Activated CD8-positive, alpha-beta memory T cell treated with anti-CD3 and anti-CD28 coated beads for 24 hours (primary cell): ENCODE data around the gene POLN.
"Not testable (repeated sequence)": the region's sequence is repeated elsewhere in the genome, so short reads cannot be mapped to it uniquely, and the experiment has no call there.

Experiments
- DNase-seq: peaks from one replicate; pipeline ENCODE4 v3.0.0-alpha.2; 2020

The POLN gene

GRCh38 chr4:2049811-2050210 lies 192.1 kb downstream of the POLN start:
- DNase-seq, result no peak

GRCh38 chr4:2049381-2049780 lies 192.5 kb downstream of the POLN start:
- DNase-seq, result no peak

GRCh38 chr4:2048831-2049230 lies 193.1 kb downstream of the POLN start:
- DNase-seq, result no peak

GRCh38 chr4:2047781-2048581 lies 193.9 kb downstream of the POLN start:
- DNase-seq, result peak; percentile 45

GRCh38 chr4:2047031-2047660 lies 194.8 kb downstream of the POLN start:
- DNase-seq, result peak; percentile 44

GRCh38 chr4:2046031-2046961 lies 195.6 kb downstream of the POLN start:
- peak; percentile 54 for DNase-seq

GRCh38 chr4:2045518-2045951 lies 196.4 kb downstream of the POLN start:
- DNase-seq, result peak; percentile 65

GRCh38 chr4:2044542-2045517 lies 197.1 kb downstream of the POLN start:
- DNase-seq, result peak; percentile 55

- DNase-seq, result peak; percentile 52
Measured at GRCh38 chr4:2044119-2044485, 197.8 kb downstream of the POLN start.

GRCh38 chr4:2043396-2044118 lies 198.4 kb downstream of the POLN start:
- peak; percentile 56 for DNase-seq

- DNase-seq, result peak; percentile 58
Measured at GRCh38 chr4:2042947-2043395, 198.9 kb downstream of the POLN start.

- no peak for DNase-seq
Measured at GRCh38 chr4:2042204-2042946, 199.5 kb downstream of the POLN start.

- DNase-seq, result peak; percentile 94
Measured at GRCh38 chr4:2041239-2042130, 200.4 kb downstream of the POLN start.

- DNase-seq, result peak; percentile 57
Measured at GRCh38 chr4:2040391-2041238, 201.3 kb downstream of the POLN start.

GRCh38 chr4:2036866-2037265 lies 205.1 kb downstream of the POLN start:
- peak; percentile 45 for DNase-seq

- DNase-seq, result no peak
Measured at GRCh38 chr4:2036327-2036726, 205.6 kb downstream of the POLN start.

GRCh38 chr4:2031161-2031560 lies 210.8 kb downstream of the POLN start:
- DNase-seq, result not testable (repeated sequence)

GRCh38 chr4:2027120-2027519 lies 214.8 kb downstream of the POLN start:
- not testable (repeated sequence) for DNase-seq
